SW480 (cell line): Measurements from ENCODE around the gene OR2AJ1.
A peak's percentile ranks its signal among the peaks of the same experiment; 100 is the strongest.
"Not testable (repeated sequence)": the region's sequence is repeated elsewhere in the genome, so short reads cannot be mapped to it uniquely, and the experiment has no call there.

ENCODE experiments used
- DNase-seq: peaks from one replicate; pipeline ENCODE4 v3.0.0-alpha.2; 2016; ENCODE audit warnings: low spot score

Gene OR2AJ1

GRCh38 chr1:247924868-247925267, at the start of gene OR2AJ1:
TSS of gene OR2AJ1 (plus strand) at chr1:247924889. CDS start at chr1:247933769, 8,880 bp downstream.
- DNase-seq, result no peak

GRCh38 chr1:247883346-247883745, 41.3 kb upstream of the OR2AJ1 start:
- DNase-seq, result no peak

GRCh38 chr1:247884797-247885413, 39.8 kb upstream of the OR2AJ1 start:
- peak; percentile 5 for DNase-seq

- no peak for DNase-seq
Measured at GRCh38 chr1:247895163-247895637, 29.5 kb upstream of the OR2AJ1 start, which contains the start of gene OR2W3. TSS of gene OR2W3 (plus strand) at chr1:247895587. CDS start at chr1:247895587, 0 bp downstream.

GRCh38 chr1:247895976-247896375, 28.7 kb upstream of the OR2AJ1 start:
- DNase-seq, result no peak

- DNase-seq, result no peak
Measured at GRCh38 chr1:247904122-247904521, 20.6 kb upstream of the OR2AJ1 start.

GRCh38 chr1:247905181-247905580, 19.5 kb upstream of the OR2AJ1 start:
- no peak for DNase-seq

GRCh38 chr1:247905910-247906503, 18.7 kb upstream of the OR2AJ1 start:
- DNase-seq, result no peak

- peak; percentile 91 for DNase-seq
Measured at GRCh38 chr1:247906504-247907047, 18.1 kb upstream of the OR2AJ1 start.

- no peak for DNase-seq
Measured at GRCh38 chr1:247908766-247909165, 15.9 kb upstream of the OR2AJ1 start.

GRCh38 chr1:247913786-247914185, 10.9 kb upstream of the OR2AJ1 start:
- no peak for DNase-seq

- DNase-seq, result no peak
Measured at GRCh38 chr1:247914941-247915662, 9.6 kb upstream of the OR2AJ1 start.

- no peak for DNase-seq
Measured at GRCh38 chr1:247919952-247920351, 4.7 kb upstream of the OR2AJ1 start, which contains the start of gene OR2T8. TSS of gene OR2T8 (plus strand) at chr1:247920252. CDS start at chr1:247921018, 766 bp downstream.

GRCh38 chr1:247923941-247924340, 748 bp upstream of the OR2AJ1 start:
- no peak for DNase-seq

- no peak for DNase-seq
Measured at GRCh38 chr1:247933989-247934388, 9.3 kb downstream of the OR2AJ1 start.

- no peak for DNase-seq
Measured at GRCh38 chr1:247935781-247936180, 11.1 kb downstream of the OR2AJ1 start.

GRCh38 chr1:247936415-247936814, 11.7 kb downstream of the OR2AJ1 start:
- no peak for DNase-seq

GRCh38 chr1:247936965-247937734, 12.5 kb downstream of the OR2AJ1 start:
- DNase-seq, result not testable (repeated sequence)

- no peak for DNase-seq
Measured at GRCh38 chr1:247942624-247943023, 17.9 kb downstream of the OR2AJ1 start.

- no peak for DNase-seq
Measured at GRCh38 chr1:247948558-247948957, 23.9 kb downstream of the OR2AJ1 start, which contains the start of gene OR2L8. TSS of gene OR2L8 (plus strand) at chr1:247948858. CDS start at chr1:247948858, 0 bp downstream.

GRCh38 chr1:247953408-247953807, 28.7 kb downstream of the OR2AJ1 start:
- DNase-seq, result no peak

GRCh38 chr1:247961791-247962190, 37.1 kb downstream of the OR2AJ1 start:
- no peak for DNase-seq
